GM21423 (cell line): ENCODE measurements around the gene LRP5.
"Not testable (repeated sequence)": the region's sequence is repeated elsewhere in the genome, so short reads cannot be mapped to it uniquely, and the experiment has no call there.

ENCODE experiments used
- ATAC-seq: cut with Tn5 transposase; IDR thresholded peaks from one replicate; pipeline ENCODE4 v1.9.1; 2021; ENCODE audit warnings: mild to moderate bottlenecking, moderate library complexity; ENCODE audit not compliant: unreplicated experiment

LRP5 gene

DNA sequence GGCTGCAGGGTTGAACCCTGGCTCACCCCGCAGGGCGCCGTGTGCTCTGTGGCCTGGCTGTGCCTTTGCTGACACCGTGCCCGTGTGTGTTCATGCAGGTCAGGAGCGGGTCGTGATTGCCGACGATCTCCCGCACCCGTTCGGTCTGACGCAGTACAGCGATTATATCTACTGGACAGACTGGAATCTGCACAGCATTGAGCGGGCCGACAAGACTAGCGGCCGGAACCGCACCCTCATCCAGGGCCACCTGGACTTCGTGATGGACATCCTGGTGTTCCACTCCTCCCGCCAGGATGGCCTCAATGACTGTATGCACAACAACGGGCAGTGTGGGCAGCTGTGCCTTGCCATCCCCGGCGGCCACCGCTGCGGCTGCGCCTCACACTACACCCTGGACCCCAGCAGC is 101.2 kb downstream of the LRP5 start:
- ATAC-seq, result no peak

DNA sequence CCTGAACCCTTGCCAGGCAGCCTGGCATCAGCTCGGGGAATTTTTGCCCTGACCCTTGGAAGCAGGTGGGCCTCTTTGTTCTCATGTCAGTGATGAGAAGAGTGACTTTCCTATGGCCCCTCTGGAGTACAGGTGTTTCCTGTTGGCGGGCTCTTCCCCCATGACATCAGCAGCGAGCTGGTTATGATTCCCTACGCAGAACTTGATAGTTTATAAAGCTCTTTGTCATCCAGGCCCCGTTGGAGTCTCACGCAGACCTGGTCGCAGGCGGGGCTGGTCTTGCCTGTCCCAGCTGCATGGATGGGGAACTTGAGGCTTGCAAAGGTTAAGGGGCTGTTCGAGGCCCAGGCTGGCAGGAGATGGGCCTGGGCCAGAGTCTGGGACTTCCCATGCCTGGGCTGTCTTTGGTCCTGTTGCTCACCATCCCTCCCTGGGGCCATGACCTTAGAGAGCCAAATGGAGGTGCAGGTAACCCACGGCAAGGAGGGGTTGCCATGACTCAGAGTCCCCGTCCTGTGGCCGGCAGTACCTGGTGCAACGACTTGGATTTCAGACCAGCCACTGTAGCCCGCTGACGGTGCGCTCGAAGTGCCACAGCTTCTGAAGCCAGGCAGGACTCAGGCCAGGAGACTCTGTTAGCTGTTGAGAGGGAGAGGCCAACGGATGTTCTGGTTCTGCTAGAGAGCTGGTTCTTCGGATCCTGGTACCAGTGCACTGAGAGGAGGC is 102.3 kb downstream of the LRP5 start:
- no peak for ATAC-seq

DNA sequence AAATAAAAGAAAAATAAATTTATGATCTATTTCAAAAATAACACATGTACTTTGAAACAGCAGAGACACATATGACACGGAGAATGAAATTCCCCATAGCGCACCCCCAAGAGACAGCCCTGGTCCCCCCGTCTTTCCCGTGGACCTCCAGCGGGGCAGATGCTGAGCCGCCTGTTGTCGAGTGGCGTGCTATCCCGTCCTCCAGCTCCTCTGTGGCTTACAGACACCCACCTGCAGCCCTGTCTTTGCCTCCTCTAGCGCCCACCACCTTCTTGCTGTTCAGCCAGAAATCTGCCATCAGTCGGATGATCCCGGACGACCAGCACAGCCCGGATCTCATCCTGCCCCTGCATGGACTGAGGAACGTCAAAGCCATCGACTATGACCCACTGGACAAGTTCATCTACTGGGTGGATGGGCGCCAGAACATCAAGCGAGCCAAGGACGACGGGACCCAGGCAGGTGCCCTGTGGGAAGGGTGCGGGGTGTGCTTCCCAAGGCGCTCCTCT is 103.7 kb downstream of the LRP5 start:
- ATAC-seq, result no peak

DNA sequence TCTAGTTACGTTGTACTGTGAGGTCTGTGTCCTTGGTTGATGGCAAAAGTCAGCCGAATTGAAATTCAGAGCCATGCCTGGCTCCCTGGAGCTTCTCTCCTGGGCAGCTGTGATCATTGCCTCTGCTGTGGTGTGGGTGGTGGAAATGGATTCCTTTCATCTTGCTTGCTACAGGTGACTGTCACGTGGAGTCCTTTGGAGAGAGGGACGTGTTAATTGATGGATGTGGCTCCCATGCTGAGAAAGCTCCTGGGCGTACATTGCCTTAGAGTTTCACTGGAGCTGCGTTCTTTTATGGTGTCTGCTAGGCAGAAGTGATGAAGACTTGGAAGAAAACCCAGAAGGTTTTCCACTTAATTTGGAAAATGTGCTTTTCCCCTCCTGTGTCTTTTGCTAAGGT is 106.3 kb downstream of the LRP5 start:
- ATAC-seq, result no peak

DNA sequence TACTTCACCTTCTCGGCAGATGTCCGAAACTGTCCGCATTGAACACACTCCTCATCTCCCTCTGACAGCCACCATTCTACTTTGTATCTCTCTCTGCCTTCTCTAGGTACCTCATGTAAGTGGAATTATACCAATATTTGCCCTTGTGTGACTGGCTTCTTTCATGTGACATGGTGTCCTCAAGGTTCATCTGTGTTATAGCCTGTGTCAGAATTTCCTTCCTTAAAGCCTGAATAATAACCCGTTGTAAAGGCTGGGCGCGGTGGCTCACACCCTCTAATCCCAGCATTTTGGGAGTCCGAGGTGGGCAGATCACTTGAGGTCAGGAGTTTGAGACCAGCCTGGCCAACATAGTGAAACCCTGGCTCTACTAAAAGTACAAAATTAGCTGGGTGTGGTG is 107.8 kb downstream of the LRP5 start:
- ATAC-seq, result no peak

DNA sequence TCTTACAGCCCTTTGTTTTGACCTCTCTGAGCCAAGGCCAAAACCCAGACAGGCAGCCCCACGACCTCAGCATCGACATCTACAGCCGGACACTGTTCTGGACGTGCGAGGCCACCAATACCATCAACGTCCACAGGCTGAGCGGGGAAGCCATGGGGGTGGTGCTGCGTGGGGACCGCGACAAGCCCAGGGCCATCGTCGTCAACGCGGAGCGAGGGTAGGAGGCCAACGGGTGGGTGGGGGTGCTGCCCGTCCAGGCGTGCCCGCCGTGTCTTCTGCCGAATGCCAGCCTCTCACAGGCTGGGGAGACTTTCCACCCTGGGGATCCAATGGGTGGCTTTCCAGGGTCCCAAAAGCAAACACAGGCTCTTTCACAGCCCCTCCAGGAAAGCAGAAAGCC is 111.1 kb downstream of the LRP5 start:
- no peak for ATAC-seq

DNA sequence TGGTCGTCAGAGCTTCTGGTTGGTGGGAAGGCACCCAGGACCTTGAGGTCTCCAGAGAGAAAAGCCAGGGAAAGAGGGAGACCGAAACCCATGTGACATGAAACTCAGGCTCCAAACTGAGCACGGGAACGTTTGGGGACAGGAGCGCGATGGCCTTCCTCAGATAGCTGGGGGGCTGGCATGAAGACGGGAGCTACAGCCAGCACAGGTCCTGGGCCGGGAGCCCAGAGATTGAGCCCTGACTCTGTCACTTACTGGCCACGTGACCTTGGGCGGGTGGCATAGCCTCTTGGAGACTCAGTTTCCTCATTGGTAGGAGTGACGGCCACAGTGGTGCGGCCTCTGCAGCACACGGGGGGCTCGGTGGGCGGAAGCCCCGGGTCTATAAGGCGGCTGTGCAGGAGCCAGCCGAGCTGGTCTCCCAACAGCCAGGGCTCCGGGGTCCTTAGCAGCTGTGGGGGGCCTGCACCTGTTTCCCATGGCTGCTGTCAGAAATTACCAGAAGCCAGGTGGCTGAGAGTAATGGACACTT is 111.8 kb downstream of the LRP5 start:
- ATAC-seq, result no peak

DNA sequence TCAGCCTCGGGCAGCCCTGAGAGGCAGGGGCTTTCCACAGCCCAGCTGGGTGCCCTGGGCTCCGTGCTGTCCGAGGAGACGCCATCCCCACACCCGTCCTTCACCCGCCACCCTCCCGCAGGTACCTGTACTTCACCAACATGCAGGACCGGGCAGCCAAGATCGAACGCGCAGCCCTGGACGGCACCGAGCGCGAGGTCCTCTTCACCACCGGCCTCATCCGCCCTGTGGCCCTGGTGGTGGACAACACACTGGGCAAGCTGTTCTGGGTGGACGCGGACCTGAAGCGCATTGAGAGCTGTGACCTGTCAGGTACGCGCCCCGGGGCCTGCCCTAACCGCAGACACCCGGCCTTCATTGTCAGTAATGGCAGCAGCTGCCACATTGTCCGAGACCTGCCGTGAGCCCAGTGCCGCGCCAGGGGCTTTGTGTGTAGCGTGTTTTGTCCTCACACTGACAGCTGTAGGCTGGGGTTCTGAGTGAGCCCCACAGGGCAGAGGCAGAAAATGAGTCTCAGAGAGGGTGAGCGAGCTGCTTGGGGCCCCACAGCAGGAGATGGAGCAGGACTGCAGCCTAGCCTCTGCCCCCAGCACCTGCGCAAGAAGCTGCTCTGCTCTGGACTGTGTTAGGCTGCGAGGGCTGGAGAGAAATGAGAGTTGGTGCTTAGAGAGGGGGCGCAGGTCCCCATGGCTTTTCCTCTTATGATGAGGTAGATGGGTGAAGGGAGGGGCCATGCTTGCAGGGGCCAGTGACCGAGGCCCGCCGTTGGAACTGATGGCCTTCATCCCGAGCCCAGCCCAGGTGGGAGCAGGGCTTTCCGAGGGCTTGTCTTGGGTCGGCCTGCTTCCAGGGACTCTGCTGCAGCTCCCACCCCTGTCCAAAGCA is 112.8 kb downstream of the LRP5 start:
- no peak for ATAC-seq

DNA sequence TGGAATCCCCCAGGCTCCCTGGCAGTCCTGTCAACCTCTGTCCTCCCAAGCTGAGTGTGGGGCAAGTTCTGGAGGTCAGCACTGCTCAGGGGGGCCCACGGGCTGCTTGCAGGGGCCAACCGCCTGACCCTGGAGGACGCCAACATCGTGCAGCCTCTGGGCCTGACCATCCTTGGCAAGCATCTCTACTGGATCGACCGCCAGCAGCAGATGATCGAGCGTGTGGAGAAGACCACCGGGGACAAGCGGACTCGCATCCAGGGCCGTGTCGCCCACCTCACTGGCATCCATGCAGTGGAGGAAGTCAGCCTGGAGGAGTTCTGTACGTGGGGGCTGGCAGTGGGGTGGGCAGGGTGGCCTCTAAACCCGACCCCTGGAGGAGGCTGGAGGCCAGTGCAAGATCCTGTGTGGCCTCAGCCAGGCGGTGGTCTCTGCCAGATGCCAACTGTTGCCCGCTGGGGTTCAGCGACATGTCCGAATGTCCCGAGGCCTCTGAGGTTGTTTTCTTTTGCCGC is 113.5 kb downstream of the LRP5 start:
- ATAC-seq, result no peak

DNA sequence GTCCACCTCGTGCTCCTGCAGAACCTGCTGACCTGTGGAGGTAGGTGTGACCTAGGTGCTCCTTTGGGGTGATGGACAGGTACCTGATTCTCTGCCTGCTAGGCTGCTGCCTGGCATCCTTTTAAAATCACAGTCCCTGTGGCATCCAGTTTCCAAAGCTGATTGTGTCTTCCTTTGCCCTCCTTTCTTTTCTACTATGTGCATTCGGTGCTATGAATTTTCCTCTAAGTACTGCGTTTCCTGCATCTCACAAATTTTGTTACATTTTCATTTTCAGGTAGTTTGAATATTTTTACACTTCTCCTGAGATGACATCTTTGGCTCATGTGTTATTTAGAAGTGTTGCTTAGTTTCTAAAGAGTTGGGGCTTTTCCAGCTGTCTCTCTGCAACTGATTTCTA is 117.3 kb downstream of the LRP5 start:
- ATAC-seq, result no peak

DNA sequence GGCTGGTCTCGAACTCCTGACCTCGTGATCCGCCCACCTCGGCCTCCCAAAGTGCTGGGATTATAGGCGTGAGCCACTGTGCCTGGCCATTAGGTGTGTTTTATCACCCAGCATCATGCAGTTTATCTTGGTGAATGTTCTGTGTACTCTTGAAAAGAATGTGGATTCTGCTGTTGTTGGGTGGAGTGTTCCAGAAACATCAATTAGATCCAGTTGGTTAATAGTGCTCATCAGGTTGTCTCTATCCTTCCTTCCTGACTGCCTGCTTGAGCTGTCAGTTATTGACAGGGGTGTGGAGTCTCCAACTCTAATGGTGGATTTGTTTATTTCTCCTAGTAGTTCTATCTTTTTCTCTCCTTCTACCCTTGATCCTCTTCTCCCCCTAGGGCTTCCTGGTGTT is 118.0 kb downstream of the LRP5 start:
- no peak for ATAC-seq

DNA sequence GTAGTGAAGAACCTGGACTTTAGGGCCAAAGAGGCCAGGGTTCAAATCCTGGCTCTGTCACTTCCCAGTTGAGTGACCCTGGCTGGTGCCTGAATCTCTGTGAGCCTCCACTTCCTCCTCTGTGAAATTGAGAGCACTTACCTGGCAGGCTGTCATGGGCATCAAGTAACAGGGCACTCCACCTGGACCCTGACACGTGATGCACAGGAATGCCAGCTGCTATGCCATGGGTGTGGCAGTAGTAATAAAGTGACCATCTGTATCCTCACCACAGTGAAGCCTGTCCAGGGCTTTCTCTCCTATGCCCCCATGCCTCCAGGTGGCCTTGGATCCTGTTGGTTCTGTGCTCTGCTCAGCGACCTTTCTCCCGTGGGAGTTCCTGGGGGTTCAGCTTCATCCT is 118.4 kb downstream of the LRP5 start:
- ATAC-seq, result no peak

DNA sequence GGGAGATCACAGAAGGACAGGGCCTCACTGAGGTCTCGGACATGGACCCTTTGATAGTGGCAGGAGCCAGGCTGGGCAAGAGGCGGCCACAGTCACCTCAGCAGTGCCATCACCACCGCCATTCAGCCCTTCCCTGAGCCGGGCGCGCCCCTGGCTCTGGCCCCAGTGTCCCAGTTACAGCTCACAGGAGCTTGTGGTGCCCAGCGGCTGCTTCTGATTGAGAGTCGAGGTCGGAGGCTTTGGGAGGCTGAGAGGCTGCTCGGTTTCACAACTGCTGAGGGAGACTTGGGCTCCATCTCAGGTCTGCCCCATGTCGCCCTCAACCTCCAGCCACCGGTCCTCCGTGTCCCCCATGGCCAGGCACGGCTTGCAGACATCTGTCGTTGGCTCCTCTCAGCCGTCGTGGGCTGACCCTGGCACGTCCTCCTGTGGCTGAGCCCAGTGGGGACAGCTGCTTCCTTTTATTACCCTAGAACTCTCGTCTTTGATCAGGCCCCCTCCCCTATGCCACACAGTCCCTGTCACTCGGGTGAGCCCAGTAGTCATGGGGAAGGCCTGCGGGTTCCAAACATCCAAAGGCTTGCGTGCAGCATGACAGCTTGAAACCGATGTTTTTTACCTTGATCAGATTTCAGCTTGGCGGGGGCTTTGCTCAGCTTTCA is 119.7 kb downstream of the LRP5 start:
- no peak for ATAC-seq

DNA sequence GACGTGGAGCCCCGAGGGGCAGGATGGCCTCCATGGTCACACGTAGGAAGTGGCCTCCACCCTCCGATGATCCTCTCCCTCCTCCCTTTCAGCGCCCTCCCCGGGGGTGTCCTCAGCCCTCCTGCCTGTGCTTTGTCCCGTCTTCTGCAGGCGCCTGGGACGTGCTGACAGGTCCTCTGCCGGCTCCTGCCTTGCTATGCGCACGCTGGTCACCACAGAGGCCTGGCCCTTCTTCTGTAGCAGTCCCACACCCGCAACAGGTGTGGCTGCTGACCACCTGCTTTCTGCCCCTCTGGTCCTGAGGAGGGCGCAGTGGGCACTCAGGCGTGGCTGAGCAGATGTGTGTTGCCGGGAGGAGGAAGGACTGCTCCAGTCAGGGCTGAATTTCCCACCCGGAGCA is 120.5 kb downstream of the LRP5 start:
- no peak for ATAC-seq

DNA sequence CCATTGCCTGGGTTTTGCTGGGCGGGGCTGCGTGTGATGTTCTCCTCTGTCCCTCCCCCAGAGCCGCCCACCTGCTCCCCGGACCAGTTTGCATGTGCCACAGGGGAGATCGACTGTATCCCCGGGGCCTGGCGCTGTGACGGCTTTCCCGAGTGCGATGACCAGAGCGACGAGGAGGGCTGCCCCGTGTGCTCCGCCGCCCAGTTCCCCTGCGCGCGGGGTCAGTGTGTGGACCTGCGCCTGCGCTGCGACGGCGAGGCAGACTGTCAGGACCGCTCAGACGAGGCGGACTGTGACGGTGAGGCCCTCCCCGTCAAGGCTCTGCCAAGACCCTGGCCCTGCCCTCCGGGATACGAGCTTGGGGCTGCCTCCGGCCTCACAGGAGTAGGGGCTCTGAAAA is 121.2 kb downstream of the LRP5 start:
- ATAC-seq, result no peak

DNA sequence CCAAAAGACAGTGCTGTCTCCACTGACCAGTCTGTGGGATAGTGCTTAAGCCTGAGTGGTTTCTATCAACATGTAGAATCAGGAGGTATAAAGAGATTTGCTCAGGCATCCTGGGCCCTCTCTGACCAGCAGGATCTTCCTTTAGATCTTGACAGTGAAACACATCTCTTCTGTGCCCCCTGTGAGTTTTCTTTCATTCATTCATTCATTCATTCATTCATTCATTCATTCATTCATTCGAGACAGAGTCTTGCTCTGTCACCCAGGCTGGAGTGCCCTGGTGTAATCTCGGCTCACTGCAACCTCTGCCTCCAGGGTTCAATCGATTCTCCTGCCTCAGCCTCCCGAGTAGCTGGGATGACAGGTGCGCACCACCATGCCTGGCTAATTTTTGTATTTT is 121.8 kb downstream of the LRP5 start:
- ATAC-seq, result not testable (repeated sequence)

DNA sequence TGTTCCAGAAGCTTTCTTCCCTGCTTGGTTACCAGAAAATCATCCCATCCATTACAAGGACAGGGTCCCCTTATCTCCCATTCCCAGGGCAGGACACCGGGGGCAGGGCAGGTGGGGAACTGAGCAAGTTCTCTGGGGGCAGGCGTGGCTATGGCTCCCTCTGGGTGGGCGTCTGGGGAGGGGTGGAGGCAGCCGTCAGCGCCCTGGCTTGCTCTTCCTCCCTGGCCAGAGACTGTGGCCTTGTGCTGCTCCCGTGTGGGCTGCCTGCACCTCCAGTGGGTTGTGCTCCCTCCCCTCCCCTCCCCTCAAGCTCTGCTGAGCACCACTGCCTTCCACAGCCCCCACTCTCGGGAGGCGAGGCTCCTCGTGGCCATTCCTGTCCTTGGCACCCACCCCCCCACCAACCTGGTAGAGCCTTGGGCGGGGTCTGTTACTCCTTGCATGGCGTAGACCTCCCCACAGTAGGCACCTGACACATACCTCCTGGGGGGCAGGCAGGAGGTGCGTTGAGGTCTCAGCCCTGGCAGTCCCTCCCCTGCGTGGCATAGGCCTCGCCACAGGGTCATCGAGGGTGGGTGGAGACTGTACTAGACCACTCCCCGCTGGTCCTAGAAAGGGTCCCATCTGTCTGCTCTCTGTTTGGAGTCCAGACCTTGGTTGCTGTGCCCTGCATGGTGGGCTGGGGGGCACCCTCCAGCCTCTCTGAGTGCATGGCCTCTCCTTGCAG is 123.9 kb downstream of the LRP5 start:
- ATAC-seq, result no peak

DNA sequence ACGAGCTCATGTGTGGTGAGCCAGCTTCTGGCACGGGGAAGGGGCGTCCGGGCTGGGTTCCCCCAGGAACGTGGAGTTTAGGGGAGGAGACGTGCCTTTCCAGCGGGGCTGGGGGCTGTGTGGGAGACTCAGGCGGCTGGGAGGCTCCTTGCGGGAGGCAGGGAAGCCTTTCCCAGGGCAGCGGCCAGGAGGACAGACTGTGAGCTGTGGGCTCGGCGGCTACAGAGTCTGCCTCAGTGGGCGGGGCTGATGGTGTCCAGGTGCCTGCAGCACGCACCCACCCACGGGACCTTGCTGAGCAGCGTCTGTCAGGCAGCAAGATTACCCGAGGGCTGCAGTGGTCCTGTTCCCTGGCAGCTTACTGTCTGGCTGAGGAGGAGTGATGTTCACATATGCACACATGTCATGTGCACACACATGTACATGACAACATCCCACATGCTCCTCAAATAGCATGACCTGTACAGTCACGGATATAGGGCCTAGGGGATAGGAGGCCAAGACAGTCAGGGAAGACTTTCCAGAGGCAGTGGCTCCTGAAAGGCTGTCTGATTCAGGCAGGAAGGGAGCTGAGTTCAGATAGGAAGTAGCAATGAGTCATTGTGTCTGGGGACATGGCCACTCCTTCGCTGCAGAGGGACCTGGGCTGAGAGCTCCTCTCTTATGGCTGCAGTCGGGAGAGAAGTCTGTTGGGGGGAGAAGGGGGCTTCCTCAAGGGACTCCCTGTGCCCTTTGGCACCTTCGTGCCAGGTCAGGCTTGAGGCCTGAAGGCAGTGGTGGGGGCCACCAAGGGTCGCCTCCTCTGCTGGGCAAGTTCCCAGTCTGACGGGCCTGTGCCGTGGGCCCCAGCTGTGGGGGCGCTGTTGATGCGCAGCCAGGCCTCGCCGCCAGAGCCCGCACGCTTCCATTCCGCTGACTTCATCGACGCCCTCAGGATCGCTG is 124.9 kb downstream of the LRP5 start:
- no peak for ATAC-seq

DNA sequence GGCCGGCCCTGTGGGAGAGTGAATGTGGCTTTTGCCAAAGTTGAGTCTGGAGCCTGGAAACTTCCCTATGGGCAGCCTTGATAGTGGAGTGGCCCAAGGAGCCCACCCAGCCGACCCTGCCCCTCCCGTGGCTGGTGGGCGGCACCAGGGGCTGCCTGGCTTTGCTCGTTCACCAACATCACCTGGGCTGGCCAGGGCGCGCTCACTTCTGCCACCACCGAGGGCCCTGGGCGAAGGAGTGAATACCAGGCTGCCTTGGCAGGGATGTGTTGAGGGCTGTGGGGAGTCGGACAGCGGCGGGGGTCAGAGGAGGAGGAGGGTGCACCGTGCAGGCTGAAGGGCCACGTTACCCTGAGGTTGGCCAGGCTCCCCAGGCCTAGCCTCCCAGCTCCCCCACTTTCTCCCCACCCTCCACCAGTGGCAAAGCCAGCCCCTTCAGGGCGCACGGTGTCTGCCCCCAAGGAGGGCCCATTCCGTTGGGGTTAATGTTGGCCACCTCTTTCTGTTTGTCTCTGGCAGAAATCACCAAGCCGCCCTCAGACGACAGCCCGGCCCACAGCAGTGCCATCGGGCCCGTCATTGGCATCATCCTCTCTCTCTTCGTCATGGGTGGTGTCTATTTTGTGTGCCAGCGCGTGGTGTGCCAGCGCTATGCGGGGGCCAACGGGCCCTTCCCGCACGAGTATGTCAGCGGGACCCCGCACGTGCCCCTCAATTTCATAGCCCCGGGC is 125.7 kb downstream of the LRP5 start:
- no peak for ATAC-seq
